Mucosa of gallbladder (tissue), 1 donor: ENCODE data around the gene APBA3. TPM values are rescaled to one million over a fixed set of nuclear protein-coding genes. Genes with fewer than 3 reads are reported as not detected.

Experiments
- DNase-seq: peaks from one replicate; pipeline ENCODE4 v3.0.0-alpha.2; 2020; ENCODE audit warnings: low spot score
- total RNA-seq: library from RNA; stranded (reverse); gene quantifications from one replicate; pipeline ENCODE4 v1.2.1, GENCODE V29; 2021
- donor health status: DM: no; HTN: no; CAD: no.

APBA3 gene
- total RNA-seq, 1 donor from 2014 or later = 32.8 TPM

DNA sequence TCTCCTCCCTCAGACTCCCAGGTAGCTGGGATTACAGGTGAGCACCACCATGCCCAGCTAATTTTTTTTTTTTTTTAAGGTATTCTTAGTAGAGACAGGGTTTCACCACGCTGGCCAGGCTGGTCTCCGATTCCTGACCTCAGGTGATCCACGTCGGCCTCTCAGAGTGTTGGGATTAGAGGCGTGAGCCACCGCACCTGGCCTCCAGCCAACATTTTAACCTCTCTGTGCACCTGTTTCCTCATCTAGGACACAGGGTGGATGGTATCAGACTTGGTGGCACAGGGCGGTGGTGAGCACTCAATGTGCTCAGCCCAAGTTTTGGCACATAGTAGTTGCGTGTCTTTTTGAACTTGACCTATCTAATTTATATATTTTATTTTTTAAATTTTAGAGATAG, 12.5 kb downstream of the APBA3 start:
- DNase-seq = no peak

DNA sequence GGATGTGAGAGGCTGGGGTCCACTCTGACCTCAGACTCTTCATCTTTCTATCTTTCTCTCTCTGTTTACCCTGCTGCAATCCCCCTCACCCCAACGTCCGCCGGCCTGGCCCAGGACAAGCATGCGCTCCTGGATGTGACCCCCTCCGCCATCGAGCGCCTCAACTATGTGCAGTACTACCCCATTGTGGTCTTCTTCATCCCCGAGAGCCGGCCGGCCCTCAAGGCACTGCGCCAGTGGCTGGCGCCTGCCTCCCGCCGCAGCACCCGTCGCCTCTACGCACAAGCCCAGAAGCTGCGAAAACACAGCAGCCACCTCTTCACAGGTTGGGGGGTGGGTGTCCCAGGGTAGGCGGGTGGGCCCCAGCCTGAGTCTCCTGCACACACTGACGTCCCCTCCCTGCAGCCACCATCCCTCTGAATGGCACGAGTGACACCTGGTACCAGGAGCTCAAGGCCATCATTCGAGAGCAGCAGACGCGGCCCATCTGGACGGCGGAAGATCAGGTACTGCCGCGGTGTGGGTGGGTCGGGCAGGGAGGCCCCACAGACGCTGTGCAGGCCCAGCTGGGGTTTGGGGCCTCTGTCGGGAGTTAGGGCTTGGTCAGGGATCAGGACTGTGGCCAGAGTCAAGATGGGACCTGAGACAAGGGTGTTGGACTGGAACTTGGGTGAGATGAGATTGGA, 15.0 kb downstream of the APBA3 start:
- no peak for DNase-seq

DNA sequence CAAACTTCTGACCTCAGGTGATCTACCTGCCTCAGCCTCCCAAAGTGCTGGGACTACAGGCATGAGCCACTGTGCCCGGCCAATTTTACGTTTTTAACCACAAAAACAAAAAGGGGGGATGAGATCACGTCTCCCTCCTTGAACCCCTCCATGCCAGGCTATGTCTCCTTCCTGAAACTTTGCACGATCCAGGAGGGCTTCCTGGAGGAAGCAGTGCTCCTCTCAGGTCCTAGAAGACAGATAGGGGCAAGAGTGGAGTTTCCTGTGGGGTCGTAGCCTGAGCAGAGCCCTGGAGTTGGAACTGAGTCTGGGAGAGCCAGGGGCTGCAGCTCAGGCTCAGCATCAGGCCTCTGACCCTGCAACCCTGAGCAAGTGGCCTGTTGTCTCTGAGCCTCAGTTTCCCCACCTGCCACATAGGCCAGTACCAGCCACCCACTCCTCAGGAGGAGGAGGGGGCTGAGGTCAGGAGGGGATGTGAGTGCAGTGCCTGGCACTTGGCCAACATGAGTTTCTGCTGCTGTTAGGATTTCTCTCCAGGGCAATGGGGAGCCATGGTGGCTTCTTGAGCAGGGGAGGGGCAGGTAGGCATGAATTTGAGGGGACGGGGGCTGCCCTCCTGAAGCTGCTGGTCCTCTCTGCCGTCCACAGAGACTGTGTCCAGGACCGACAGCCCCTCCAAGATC, 16.0 kb downstream of the APBA3 start:
- no peak for DNase-seq

DNA sequence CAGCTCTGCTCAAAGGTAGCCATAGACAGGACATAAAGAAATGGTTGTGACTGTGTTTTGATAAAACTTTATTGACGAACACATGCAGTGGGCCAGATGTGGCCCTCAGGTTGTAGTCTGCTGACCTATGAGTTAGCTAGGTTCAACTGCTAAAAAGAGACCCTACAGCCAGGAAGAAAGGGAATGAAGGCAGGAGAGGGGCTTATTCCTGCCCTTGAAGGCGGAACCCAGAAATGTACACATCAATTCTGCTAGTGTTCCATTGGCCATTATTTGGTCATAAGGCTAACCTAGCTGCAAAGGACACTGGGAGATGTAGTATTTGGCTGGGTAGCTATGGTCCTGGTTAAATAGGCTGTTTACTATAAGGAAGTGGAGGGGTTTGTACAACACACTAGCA, 18.0 kb downstream of the APBA3 start:
- DNase-seq = no peak

DNA sequence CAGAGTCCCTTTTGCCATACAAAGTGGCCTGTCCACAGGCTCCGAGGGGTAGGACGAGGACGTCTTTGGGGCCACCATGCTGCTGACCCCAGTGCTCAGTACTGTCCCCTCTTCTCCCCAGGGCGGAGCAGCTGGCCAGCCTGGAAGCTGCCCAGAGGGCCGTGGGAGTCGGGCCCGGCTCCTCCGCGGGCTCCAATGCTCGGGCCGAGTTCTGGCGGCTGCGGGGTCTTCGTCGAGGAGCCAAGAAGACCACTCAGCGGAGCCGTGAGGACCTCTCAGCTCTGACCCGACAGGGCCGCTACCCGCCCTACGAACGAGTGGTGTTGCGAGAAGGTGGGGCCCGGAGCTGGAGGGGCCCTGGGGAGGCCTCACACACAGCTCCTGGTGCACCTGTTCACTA, 21.1 kb downstream of the APBA3 start:
- no peak for DNase-seq

DNA sequence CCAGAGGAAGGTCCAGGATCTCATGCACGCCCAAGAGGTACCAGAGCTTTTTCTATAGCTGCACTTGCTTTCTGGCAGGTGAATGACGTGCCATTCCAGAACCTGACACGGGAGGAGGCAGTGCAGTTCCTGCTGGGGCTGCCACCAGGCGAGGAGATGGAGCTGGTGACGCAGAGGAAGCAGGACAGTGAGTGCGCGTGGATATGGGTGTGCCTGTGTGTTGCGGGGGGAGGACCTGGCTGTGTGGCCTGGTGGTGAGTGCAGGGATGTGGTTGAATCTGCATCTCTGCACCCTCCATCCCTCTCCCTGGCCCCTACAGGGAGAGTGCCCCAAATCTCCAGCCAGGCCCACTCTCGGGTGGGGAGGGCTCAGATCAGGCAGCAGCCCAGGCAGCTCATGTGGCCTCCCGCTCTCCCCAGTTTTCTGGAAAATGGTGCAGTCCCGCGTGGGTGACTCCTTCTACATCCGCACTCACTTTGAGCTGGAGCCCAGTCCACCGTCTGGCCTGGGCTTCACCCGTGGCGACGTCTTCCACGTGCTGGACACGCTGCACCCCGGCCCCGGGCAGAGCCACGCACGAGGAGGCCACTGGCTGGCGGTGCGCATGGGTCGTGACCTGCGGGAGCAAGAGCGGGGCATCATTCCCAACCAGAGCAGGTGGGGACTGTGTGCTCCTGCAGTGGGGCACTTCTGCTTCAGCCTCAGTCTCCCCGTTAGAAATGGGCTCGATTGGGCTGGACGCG, 22.8 kb downstream of the APBA3 start:
- no peak for DNase-seq

DNA sequence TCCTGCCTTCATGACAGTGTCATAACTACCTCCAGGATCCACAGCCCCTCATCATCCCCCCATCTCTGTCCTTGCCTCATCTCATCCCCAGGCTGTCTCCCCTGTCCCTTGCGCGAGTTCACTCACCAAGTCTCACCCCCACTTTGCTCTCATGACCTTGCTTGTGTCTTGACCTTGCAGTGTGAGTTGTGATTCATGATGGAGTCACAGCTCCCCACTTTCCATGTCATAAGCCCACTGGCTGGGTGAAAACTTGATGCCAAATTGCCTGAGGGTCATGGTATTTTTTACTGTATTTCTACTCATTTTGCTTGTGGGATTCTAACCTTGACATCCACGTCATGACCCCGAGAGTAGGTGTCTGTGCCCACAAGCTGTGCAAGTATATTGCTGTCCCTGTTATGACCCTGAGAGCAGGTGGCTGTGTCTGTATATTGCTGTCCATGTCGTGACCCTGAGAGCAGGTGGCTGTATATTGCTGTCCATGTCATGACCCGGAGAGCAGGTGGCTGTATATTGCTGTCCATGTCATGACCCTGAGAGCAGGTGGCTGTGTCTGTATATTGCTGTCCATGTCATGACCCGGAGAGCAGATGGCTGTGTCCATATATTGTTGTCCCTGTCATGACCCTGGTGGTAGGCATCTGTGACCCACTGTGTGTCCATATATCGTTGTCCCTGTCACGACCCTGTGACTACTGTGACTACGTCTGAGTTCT, 23.8 kb downstream of the APBA3 start:
- no peak for DNase-seq

DNA sequence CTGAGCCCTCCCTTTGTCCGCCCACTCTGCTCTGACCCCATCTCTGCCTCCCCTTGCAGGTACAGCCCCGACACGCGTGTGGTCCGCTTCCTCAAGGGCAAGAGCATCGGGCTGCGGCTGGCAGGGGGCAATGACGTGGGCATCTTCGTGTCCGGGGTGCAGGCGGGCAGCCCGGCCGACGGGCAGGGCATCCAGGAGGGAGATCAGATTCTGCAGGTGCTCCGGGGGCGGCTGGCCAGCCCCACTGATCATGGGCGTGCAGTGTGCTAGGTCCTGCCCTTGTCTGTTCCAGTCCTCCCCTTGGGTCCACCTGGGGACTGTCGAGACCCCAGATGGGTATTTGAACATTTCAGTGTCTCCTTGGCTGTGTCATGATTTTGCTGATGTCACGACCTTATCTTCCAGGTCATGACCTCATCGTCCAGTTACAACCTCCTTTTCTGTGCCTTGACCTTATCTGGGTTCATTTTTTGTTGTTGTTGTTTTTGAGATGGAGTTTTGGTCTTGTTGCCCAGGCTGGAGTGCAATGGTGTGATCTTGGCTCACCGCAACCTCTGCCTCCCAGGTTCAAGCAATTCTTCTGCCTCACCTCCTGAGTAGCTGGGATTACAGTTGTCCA, 25.3 kb downstream of the APBA3 start:
- no peak for DNase-seq

DNA sequence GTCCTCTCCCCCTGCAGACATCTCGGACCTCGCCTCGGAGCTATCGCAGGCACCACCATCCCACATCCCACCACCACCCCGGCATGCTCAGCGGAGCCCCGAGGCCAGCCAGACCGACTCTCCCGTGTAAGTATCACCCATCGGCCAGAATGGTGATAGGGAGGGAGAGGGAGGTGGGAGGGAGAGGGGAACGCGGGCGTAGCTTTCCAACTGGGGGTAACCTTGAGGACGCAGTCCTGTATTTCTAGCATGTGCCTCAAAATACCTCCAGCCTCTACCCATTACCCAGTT, 27.2 kb downstream of the APBA3 start:
- no peak for DNase-seq

DNA sequence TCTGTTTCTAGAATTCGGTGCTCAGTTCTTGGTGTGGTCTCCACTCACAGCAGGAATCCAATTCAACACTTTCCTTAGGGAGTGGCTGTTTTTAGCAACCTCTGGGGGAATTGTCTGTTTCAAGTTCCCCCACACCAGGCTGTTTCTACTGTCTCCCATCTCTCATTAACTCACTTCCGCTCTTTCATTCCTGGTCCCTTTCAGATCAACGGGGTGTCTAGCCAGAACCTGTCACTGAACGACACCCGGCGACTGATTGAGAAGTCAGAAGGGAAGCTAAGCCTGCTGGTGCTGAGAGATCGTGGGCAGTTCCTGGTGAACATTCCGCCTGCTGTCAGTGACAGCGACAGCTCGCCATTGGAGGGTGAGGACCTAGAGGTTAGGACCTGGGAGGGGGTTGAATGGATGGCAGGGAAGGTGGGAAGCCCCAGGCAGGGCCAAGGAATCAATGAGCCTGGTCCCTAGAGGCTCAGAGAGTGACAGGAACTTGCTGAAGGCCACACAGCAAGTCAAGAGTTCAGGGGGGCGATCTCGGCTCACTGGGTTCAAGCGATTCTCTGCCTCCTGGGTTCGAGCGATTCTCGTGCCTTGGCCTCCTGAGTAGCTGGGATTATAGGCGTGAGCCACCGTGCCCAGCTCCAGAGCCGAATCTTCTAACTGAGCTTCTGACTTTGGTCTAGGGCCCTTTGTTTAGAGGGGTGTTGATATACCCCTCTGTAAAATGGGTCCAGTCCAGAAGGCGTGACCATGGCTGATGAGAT, 27.8 kb downstream of the APBA3 start:
- DNase-seq = no peak

DNA sequence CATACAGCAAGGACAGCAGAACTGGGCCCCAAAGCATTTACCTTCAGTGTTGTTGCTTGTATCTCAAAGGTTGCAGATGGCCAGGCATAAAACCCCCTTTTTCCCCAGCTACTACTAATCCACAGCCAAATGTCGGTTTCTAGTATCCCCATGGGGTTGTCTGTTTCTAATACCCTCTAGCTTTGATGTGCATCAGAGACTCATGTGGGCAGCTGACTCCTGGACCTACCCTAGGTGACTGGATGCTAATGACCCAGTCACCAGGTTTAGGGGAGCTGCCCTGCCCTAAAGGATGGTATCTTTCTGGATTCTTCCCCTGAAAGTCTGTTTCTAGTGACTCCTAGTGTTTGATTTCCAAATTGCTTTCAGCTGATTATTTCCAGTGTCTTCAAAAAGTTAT, 29.4 kb downstream of the APBA3 start:
- DNase-seq = no peak

DNA sequence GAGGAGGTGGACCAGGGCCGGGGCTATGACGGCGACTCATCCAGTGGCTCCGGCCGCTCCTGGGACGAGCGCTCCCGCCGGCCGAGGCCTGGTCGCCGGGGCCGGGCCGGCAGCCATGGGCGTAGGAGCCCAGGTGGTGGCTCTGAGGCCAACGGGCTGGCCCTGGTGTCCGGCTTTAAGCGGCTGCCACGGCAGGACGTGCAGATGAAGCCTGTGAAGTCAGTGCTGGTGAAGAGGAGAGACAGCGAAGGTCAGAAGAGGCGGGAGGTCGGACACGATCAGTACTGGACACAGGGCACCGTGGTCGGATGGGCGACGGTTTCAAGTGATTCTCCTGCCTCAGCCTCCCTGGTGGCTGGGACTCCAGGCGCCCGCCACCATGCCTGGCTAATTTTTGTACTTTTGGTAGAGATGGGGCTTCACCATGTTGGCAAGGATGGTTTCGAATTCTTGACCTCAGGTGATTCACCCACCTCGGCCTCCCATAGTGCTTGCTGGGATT, 31.0 kb downstream of the APBA3 start:
- DNase-seq = no peak

DNA sequence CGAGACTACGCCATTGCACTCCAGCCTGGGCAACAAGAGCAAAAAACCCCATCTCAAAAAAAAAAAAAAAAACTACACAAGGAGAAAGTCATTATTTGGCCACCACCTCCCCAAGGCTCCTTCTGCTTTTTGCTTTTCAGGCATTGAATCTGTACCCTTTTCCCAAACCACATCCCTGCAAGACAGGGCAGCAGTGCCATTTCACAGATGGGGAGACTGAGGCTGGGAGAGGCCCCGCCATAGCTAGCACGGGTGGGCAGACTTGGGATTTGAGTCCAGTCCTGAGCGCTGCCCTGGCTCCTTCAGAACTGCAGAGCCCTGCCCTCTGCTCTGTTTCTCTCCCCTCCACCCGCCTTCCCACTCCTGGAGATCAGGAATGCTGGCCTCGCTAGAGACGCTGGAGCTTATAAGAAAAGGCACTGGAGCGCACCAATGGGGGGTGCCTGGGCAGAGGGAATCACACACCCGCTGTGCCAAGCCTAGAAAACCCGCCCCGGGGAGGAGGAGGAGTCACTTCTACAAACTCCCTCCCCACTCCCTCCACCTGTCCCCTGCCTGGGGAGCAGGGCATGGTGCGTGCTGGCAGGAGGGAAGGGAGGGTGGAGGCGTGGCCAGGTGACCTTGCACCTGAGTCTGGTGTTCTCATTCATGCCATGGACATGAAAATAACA, 35.7 kb downstream of the APBA3 start:
- DNase-seq = peak; percentile 88

DNA sequence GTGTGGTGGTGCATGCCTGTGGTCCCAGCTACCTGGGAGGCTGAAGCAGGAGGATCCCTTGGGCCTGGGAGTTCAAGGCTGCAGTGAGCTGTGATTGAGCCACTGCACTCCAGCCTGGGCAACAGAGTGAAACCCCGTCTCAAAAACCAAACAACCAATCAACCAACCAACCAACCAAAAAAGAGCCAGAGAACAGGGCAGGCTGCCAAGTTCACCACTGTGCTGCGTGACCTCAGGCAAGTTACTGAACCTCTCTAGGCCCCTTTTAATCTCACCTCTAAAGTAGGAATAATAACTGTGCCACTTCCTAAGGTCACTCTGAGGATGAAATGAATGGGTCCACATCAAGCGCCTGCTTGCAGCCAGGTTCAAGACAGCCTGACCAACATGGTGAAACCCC, 36.4 kb downstream of the APBA3 start:
- DNase-seq = no peak

DNA sequence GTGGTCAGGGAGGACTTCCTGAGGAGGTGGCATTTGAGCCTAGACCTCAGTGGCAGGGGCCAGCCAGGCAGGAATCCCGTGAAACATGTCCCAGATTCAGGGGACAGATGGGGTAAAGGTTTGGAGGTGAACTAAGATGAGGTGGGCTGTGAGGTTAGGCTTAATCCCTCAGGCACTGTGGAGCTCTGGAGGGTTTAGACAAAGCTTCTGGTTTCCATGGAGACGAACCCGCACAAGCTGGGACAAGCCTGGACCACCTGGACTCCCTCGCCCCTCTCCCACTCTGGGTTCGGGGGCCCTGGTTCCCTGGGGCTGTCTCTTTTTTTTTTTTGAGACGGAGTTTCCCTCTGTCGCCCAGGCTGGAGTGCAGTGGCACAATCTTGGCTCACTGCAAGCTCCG, 37.6 kb downstream of the APBA3 start:
- DNase-seq = no peak

DNA sequence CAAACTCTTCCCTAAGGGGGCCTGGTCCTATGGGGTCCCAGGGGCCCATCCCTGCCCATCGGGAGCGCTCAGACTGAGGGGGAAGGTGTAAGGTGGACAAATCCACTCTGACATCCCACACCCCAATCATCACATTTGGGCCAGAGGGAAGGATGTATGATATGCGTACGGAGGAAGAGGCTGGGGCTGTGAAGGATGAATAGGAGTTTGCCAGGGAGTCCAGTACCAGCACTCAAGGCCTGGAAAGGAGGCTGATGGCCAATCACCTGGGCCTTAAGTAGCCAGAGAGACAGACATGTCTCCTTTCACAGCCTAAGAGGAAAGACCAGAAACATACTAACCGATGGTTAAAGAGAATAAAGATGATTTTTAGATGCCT, 38.4 kb downstream of the APBA3 start:
- no peak for DNase-seq

DNA sequence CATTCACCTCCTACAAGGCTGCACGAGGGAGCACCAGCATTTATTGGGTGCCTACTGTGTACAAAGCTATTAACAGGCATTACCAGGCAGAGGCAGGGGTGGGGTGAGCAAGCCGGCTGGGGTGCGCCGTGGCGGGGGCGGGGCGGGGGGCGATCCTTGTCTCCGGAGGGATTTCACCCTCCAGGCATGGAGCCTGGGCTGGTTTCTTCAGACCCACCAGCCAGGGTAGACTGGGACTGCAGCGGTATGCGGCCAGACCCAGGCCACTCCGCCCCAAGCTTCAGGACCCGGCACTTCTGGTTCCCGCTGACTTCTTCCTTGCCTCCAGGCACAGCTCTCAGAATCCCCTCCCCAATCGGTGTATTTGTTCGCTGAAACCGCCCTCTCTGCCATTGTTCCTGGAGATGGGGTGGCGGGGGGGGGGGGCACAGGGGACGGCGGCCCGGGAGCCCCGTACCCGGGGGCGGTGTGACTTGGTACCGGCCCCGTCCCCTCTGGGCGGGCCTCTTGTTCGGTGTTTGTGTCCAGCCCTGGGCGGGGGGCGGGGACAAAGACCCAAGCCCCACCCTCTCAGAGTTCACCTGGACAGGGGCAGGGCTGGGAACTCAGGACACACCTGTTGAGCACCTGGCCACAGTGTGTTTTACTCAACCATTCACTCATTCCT, 38.9 kb downstream of the APBA3 start:
- peak; percentile 58 for DNase-seq

DNA sequence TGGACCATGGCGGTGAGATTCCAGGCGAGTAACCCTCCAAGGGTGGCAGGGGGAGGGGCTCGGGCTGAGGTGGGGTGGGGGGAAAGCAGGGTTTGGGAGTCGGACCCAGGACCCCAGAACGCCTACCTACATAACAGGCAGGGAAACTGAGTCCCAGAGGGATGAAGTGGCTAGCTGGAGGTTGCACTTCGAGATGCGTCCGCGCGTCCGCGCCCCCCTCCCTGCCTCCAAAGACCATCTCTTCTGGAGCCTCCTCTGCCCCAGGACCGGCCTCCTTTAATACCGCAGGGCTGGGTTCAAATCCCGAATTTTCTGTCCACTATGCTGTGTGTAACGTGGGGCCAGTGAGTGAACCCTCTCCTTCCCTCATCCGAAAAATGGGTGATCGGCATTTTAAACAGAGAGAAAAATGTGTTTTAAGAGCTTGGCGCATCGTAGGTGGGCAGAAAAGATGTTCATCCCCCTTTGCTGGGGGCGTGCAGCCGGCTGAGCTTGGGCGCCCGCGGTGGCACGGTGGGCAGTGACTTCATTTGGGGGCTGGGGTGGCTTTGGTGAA, 39.5 kb downstream of the APBA3 start:
- no peak for DNase-seq

DNA sequence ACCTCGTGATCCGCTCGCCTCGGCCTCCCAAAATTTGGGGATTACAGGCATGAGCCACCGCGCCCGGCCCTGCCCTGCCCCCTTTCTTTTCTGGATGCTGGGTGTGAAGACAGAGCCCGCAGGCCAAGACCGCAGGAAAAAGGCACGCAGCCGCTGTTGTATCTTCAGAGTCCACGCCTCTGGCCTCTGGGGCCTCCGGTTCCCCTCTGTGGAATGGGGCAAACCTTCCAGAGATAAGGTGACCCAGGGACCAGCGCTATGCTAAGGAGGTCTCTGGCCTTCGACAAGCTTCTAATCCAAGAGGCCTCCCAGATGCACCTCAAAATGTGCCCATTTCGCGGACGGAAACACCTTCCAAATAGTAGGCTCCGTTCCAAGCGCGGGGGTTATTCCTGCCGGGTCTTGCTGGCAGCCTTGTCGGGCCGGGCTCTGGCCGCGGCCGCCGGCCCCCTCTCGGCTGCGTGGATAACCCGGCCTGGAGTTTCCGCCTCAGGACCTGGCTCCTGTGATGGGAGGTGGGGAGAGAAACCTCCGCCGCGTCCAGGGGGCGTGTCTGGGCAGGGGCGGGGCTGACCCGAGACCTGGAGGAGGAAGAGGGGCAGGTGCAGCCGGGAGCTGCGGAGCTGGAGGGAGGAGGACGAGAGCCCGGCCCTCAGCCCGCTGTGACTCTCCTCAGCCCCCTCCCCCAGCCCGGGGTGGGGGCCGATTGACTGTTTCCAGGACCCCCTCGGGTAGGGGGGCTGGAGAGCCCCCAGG, 40.2 kb downstream of the APBA3 start:
- peak; percentile 92 for DNase-seq
